SKM-1 (cell line): Measurements from ENCODE around the gene ADAR.

Experiments
- DNase-seq: peaks from one replicate; lab custom pipeline; 2025; ENCODE audit not compliant: unreplicated experiment; lab: John Stamatoyannopoulos, UW

Gene ADAR

DNA sequence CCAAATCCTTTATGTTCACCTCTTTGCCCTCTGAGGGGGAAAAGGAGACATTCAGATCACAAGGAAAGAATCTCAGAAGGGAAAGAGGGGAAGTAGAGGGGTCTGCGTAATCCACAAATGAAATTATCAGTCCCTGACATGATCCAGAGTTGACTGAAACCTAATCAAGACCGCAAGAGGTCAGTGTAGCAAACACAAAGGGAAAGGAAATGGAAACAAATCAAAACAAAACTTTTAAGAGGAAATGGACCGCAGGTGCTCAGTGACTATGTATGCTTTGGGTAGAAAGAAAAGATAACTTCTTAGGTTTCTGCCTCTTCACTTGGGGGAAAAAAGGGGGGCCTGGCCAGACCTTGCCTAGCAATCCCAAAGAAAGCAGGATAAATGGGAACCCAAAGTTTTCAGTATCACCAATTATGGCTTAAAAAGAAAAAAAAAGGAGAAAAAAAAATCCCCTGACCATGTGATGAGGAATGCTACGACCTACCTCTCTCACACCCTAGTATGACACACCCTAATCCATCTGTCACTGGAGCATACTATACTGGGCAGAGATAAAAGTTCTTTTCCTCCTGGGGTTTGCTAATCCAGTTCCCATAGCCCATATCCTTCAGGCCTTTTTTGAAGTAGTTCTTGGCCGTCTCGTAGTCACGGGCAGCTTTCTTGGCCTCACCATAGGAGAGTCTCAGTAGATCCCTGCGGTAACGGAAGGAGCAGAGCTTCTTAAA, 23.6 kb downstream of the ADAR start:
- DNase-seq: no peak

DNA sequence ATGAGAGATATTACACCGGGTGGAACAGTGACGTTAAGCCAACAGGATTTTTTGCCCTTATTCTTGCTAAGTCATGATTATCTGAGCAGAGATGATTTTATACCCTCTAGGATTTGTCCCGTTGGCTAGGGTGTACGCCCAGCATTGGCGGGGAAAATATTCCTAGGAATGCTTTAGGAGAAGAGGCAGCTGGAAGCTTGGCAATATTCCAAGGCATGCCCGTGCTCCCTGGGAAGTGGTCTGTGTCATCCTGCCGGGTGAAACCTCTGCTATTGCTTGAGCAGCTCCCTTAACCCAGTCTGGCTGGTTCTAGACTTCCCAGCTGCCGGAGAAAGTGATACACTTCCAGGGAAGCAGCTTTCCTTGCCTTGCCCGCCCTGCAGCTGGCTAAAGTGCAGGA, 24.2 kb downstream of the ADAR start:
- DNase-seq: no peak

DNA sequence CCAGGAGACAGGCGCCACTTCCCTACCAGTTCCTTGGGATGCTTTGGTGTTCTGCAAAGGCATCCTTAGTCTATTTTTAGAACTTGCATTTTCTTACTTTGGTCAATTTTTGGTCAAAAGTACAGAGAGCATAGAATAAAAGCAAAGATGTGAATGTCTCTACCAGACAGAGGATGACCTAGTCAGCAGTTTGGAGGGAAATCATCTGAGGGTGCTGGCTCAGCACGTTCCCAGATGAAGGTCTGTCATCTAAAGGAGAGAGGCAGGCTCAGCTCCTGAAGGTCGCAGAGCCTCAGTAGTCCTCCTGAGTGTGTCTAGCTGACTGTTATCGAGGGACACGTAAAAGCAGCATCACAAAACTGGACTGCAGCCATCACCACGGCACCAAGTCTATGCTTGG, 25.1 kb downstream of the ADAR start:
- no peak for DNase-seq

- no peak for DNase-seq
These were observed 26.2 kb downstream of the ADAR start for GRCh38 chr1:154581766-154582165.

DNA sequence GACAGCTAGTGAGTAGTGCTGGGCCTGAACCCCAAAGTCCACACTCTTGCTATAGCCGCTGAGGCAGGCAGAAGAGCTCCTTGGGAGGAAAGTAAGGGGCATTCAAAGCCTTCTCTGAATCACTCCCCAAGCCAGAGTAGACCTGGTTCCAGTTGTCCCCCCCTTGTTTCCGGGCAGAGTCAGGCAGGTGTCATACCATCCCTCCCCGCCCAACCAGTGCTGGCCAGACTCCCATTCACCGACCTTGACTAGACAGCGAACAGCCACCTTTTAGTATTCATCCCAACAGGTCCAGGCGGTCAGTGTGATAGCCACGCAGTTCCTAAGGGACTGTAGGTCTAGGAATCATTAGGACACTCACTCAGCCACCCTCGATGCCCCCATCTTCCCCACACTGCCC, 28.6 kb downstream of the ADAR start:
- no peak for DNase-seq

DNA sequence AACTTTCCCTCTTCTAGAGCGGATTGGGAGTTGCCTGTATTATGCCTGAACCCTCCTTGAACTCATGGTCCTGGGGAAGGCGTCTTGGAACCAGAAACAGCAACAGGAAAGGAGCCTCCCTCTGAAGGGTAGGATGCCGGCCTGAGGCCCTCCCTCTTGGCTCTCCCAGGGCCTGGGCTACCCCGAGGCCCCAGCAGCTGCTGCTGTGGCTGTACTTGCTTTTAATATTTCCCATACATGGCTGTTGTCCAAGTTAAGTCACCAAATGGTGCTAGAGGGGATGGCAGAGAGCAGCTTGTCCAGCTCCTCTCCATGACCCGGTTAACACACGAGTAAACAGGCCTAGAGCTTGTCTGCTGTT, 29.9 kb downstream of the ADAR start:
- no peak for DNase-seq

GRCh38 chr1:154577346-154578057, 30.5 kb downstream of the ADAR start:
- no peak for DNase-seq

DNA sequence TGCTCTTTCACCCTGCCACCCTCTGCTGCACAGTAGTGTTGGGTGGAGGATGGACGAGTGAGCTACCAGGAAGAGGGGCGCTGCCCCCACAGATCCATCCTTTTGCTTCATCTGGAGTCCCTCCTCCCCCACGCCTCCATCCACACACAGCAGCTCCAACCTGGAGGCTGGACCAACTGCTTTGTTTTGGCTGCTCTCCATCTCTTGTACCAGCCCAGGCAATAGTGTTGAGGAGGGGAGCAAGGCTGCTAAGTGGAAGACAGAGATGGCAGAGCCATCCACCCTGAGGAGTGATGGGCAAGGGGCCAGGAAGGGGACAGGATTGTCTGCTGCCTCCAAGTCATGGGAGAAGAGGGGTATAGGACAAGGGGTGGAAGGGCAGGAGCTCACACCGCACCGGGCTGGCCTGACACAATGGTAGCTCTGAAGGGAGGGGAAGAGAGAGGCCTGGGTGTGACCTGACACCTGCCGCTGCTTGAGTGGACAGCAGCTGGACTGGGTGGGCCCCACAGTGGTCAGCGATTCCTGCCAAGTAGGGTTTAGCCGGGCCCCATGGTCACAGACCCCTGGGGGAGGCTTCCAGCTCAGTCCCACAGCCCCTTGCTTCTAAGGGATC, 31.9 kb downstream of the ADAR start:
- DNase-seq: no peak

DNA sequence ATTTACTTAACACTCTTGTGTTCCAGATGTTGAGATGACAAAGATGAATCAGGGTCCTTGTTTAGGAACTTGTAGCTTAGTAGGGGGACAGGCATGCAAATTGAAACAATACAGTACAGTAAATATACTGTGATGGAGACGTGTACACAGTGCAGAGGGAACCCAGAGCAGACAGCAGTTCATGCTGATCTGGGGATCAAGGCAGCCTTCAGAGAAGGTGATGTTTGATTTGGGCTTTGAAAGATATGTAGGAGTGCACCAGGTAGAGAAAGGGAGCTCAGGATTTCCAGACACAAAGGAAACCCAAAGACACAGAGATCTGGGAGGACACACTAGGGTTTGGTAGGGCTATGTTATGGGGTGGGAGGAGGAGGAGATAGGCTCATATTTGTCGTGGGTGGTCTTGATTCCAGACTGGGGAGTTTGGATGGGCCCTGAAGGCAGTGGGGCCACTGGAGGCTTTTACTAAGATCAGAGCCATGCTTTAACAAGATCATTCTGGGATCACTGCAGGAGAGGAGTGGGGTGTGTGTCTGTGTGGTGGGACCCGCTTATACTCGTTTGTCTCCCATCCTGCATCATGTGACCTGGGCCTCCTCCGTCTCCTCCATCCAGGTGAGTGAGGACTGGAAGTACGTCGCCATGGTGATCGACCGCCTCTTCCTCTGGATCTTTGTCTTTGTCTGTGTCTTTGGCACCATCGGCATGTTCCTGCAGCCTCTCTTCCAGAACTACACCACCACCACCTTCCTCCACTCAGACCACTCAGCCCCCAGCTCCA, 32.6 kb downstream of the ADAR start:
- DNase-seq: no peak

DNA sequence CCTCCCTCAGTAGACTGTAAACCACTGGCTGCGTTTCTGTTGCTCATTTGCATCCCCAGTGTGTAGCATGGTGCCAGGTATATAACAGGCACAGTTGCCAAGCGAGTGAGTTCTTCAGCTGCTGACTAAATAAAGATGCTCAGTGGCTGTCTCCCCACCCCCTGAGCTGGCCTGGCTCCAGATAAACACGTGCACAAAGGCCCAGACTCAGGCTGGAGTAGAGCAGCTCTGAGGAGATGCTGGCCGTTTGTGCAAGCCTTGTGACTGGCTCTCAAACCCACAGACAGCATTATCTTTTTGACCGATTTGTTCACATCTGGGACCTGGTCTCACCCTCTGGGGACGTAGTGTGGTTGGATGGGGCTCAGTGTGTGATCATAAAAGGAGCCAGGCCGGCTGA, 33.3 kb downstream of the ADAR start:
- no peak for DNase-seq

- DNase-seq: no peak
These were observed 34.8 kb downstream of the ADAR start for GRCh38 chr1:154573168-154573510.

DNA sequence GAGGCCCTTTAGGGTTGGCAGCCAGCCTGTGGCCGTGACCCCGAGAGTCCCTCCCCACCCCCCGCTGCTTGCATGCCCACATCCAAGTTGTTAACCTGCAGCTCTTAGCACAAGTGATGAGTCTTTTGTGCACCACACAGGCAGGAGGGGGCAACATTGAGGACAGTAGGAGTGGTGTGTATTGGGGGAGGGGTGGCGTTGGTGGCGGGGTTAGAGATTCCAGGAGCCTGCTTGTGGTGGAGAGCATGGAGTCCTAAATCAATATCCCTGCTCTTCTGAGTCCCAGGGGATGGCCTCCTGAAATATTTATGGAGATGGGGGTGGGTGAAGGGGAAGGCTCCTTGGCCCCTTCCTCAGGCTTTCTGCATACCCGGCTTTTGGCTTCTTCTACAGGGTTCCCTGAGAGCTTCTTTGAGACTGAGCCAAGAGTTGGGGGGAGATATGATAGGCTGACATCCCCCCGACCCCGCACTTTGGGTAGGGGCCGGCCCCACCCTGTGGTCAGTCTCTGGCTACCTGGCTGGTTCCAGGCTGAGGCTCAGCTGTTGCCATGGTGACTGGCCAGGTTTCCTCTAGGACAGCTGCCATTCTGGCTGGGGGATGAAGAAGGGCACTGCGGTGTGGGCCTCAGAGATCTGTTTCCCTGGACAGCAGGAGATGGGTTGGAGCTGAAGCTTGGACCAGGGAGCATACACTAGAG, 35.4 kb downstream of the ADAR start:
- DNase-seq: no peak

GRCh38 chr1:154571964-154572288, 36.1 kb downstream of the ADAR start:
- no peak for DNase-seq

DNA sequence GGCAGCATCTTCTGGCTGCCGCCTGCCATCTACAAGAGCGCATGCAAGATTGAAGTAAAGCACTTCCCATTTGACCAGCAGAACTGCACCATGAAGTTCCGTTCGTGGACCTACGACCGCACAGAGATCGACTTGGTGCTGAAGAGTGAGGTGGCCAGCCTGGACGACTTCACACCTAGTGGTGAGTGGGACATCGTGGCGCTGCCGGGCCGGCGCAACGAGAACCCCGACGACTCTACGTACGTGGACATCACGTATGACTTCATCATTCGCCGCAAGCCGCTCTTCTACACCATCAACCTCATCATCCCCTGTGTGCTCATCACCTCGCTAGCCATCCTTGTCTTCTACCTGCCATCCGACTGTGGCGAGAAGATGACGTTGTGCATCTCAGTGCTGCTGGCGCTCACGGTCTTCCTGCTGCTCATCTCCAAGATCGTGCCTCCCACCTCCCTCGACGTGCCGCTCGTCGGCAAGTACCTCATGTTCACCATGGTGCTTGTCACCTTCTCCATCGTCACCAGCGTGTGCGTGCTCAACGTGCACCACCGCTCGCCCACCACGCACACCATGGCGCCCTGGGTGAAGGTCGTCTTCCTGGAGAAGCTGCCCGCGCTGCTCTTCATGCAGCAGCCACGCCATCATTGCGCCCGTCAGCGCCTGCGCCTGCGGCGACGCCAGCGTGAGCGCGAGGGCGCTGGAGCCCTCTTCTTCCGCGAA, 36.6 kb downstream of the ADAR start:
- no peak for DNase-seq

DNA sequence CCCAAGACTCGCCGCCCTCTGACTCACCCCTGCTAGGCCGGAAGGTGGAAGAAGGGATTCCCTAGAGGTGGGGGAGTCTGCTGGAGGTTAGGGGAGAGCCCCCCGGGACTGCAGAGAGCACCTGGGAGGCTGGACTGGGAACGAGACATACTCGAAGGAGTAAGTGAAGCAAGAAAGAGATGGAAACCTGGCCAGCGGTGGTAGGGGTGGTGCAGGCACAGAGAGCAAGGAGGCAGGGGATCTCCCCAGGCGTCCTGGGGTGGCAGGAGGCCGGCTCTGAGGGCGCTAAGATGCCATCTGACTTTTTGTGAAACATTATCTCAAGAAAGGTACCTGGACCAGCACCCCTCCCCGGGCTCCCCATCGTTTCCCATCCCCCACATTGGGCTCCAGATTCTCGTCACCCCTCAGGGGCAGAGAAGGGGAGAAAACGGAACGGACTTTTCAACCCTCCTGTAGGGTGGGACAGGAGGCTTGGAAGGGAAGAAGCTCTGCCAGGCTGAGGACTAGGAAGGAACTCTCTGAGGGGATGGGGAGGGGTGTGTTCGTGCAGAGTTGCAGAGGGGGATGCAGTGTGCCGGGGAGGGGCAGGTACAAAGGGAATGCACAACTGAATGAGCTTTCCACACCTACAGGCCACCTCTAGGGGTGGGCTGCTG, 39.7 kb downstream of the ADAR start:
- no peak for DNase-seq

GRCh38 chr1:154567386-154568156, 40.4 kb downstream of the ADAR start, which contains the start of gene CHRNB2:
CHRNB2 (plus strand) TSS chr1:154567778; CDS start chr1:154568045, 267 bp downstream.
- no peak for DNase-seq

- DNase-seq: no peak
These were observed 42.1 kb downstream of the ADAR start for GRCh38 chr1:154565876-154566275.

DNA sequence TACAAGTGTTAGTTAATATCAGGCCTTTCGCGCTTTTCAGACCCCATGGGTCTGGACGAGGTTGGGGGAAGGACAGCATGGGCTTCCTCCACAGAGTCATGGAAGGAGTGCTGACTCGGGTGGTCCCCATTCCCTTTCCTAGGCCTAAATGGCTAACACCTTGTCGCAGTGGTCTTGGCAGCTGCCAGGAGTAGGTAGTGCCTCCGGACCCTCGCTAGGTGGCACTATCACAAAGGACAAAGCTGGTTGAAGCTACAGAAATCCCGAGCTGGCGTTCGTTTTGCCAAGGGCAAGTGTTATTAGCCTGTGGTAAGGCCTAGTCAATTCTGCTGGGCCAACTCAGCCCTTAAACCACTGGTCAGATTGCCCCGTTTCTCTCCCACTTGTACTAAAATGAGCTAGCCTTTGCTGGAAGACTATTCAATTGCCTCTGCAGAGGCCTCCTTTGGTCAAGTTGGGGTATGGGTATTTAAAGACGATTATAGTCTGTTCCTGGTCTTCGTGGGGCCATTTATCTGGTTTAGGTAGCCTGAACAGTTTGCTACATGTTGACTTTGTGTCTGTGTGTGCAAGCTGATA, 48.4 kb downstream of the ADAR start:
- DNase-seq: peak; percentile 84
